CD14-positive monocyte (primary cell): ENCODE data around the gene KIF17. TPM values are rescaled to one million over a fixed set of nuclear protein-coding genes. Genes with fewer than 3 reads are reported as not detected.

Source experiments
- DNase-seq, 3 donors: peaks; one replicate each; pipeline ENCODE4 v3.0.0-alpha.2; 2011 to 2022
- H2AFZ ChIP-seq: 2 replicates; pipeline ENCODE4 v1.6.0; 2012; ENCODE audit warnings: mild to moderate bottlenecking, low read depth, low read length, inconsistent platforms; ENCODE audit not compliant: insufficient read depth, poor library complexity, severe bottlenecking
- H3K27ac ChIP-seq, 2 donors: 1 replicate in 1 of 2; 2 replicates in 1 of 2; pipeline ENCODE4 v1.5.1; 2012 to 2013; ENCODE audit warnings: low read length in 2 of 2, control low read depth in 1 of 2, inconsistent platforms in 1 of 2, low read depth in 1 of 2, mild to moderate bottlenecking in 1 of 2
- H3K27me3 ChIP-seq, 2 donors: one replicate each; pipeline versions ENCODE4 v1.6.0 to v1.6.1; 2011 to 2013; ENCODE audit warnings: low read length in 2 of 2; ENCODE audit not compliant: control insufficient read depth in 2 of 2, insufficient read depth in 2 of 2
- H3K36me3 ChIP-seq, 2 donors: replicated peaks in 1 of 2; 1 replicate in 1 of 2; 2 replicates in 1 of 2; pipeline versions ENCODE4 v1.5.1 to v1.6.1; 2012 to 2013; ENCODE audit warnings: low read length in 2 of 2, control low read depth in 1 of 2, inconsistent platforms in 1 of 2, mild to moderate bottlenecking in 1 of 2; ENCODE audit not compliant: insufficient read depth in 2 of 2, control insufficient read depth in 1 of 2
- H3K4me1 ChIP-seq, 2 donors: 1 replicate in 1 of 2; 2 replicates in 1 of 2; pipeline versions ENCODE4 v1.5.1 to v1.6.1; 2012 to 2013; ENCODE audit warnings: low read length in 2 of 2, control low read depth in 1 of 2, inconsistent platforms in 1 of 2, mild to moderate bottlenecking in 1 of 2, moderate library complexity in 1 of 2; ENCODE audit not compliant: insufficient read depth in 2 of 2, control insufficient read depth in 1 of 2
- H3K4me2 ChIP-seq: replicated peaks from 2 replicates; pipeline ENCODE3; 2012; ENCODE audit warnings: low read length, moderate library complexity, mild to moderate bottlenecking; ENCODE audit not compliant: poor library complexity, severe bottlenecking; ENCODE audit errors: extremely low read depth
- H3K4me3 ChIP-seq, 3 experiments: fragments of 200-600 bp in 1 of 3; sonication (generic) in 1 of 3; replicated peaks in 1 of 3; 1 replicate in 2 of 3; 2 replicates in 1 of 3; pipeline ENCODE4 v1.5.1; 2011 to 2013; ENCODE audit warnings: low read length in 3 of 3, mild to moderate bottlenecking in 3 of 3, control low read depth in 2 of 3, low read depth in 2 of 3, inconsistent platforms in 1 of 3, moderate library complexity in 1 of 3
- H3K79me2 ChIP-seq: 2 replicates; pipeline ENCODE4 v1.6.0; 2012; ENCODE audit warnings: mild to moderate bottlenecking, control low read depth, inconsistent platforms, low read length, moderate library complexity; ENCODE audit not compliant: insufficient read depth
- H3K9ac ChIP-seq: 2 replicates; pipeline ENCODE4 v1.6.0; 2017; ENCODE audit warnings: low read length, mild to moderate bottlenecking; ENCODE audit not compliant: insufficient read depth, poor library complexity, severe bottlenecking
- H3K9me3 ChIP-seq, 2 donors: replicated peaks in 1 of 2; 1 replicate in 1 of 2; 2 replicates in 1 of 2; pipeline versions ENCODE4 v1.5.1 to v1.6.1; 2012 to 2013; ENCODE audit warnings: low read length in 2 of 2, control low read depth in 1 of 2; ENCODE audit not compliant: control insufficient read depth in 1 of 2, insufficient read depth in 1 of 2
- H4K20me1 ChIP-seq: 2 replicates; pipeline ENCODE4 v1.6.0; 2012; ENCODE audit warnings: mild to moderate bottlenecking, low read length, control low read depth, moderate library complexity; ENCODE audit not compliant: insufficient read depth
- H3K27ac Mint-ChIP-seq, 7 donors: one replicate each; pipeline ENCODE4 v1.8.0; 2020; ENCODE audit warnings: mild to moderate bottlenecking in 7 of 7, mixed read lengths in 7 of 7, moderate library complexity in 6 of 7, inconsistent platforms in 2 of 7
- H3K27me3 Mint-ChIP-seq, 3 donors: one replicate each; pipeline ENCODE4 v1.8.0; 2021 to 2022; ENCODE audit warnings: low read depth in 3 of 3, mild to moderate bottlenecking in 3 of 3, mixed read lengths in 3 of 3, moderate library complexity in 3 of 3, inconsistent platforms in 1 of 3
- H3K36me3 Mint-ChIP-seq, 2 donors: one replicate each; pipeline ENCODE4 v1.8.0; 2020; ENCODE audit warnings: mixed read lengths in 2 of 2, inconsistent platforms in 1 of 2, mild to moderate bottlenecking in 1 of 2
- H3K4me1 Mint-ChIP-seq: one replicate; pipeline ENCODE4 v1.8.0; 2020; ENCODE audit warnings: mild to moderate bottlenecking, mixed read lengths
- H3K4me3 Mint-ChIP-seq, 2 donors: one replicate each; pipeline ENCODE4 v1.8.0; 2020; ENCODE audit warnings: mild to moderate bottlenecking in 2 of 2, mixed read lengths in 2 of 2, moderate library complexity in 1 of 2
- H3K9me3 Mint-ChIP-seq, 7 donors: one replicate each; pipeline ENCODE4 v1.8.0; 2020 to 2022; ENCODE audit warnings: mixed read lengths in 7 of 7, mild to moderate bottlenecking in 6 of 7, moderate library complexity in 6 of 7, inconsistent platforms in 2 of 7
- CTCF ChIP-seq: fragments of 200-600 bp; IDR thresholded peaks from one replicate; pipeline ENCODE4 v1.8.0; 2022; ENCODE audit warnings: antibody characterized with exemption, mild to moderate bottlenecking
- WGBS: methylation state at CpG from one replicate; pipeline ENCODE4 v1.1.5; 2013; ENCODE audit warnings: missing lambda C conversion rate; ENCODE audit not compliant: insufficient coverage; 5-methylcytosine and 5-hydroxymethylcytosine counted together
- intact Hi-C, 2 donors: fragments of 100-400 bp; cut with micrococcal nuclease; formaldehyde crosslinking; loops; one replicate each; pipeline versions ENCODE4 v1.15.0 to v1.15.1; 2023
- polyA plus RNA-seq, 3 donors: library from polyadenylated mRNA; depleted of rRNA in 1 of 3; unstranded in 2 of 3; stranded (reverse) in 1 of 3; fragments of 300-500 nt in 2 of 3; fragments of >200 nt in 1 of 3; fragmentation: Illumina TruSeq in 2 of 3; gene quantifications; 1 replicate in 2 of 3; 2 replicates in 1 of 3; pipeline ENCODE4 v1.2.3, GENCODE V29; 2012 to 2021

Gene KIF17
- polyA plus RNA-seq, 3 donors, result 0.16 TPM; not detected in 2

- Mint-ChIP-seq H3K4me1 (no peaks in the 10 kb centered on the region), H3K36me3 (peaks cover 78 to 99% of the 10 kb centered on the region in 2 donors), H3K27ac (no peak overlapping the region), H3K4me3 (no peak overlapping the region), H3K27me3 (no peaks in the 10 kb centered on the region), H3K9me3 (no peaks in the 10 kb centered on the region)
- no peak overlapping the region for H3K27ac ChIP-seq
- H2AFZ ChIP-seq, result no peak overlapping the region
- H3K36me3 ChIP-seq, result peaks cover 92 to 100% of the 10 kb centered on the region in 2 donors
- intact Hi-C loops, result no loop called here
- no peaks in the 10 kb centered on the region for H4K20me1 ChIP-seq
- no peaks in the 10 kb centered on the region for H3K9me3 ChIP-seq
- WGBS, result no CpG with 5 or more reads among the region's 3 CpGs
- no peaks in the 10 kb centered on the region for H3K4me1 ChIP-seq
- H3K27me3 ChIP-seq, result no peaks in the 10 kb centered on the region
- H3K4me2 ChIP-seq, result no peak overlapping the region
- DNase-seq, result no peak
- no peaks in the 10 kb centered on the region for H3K79me2 ChIP-seq
- no peak overlapping the region for H3K9ac ChIP-seq
- no peak for TF ChIP-seq CTCF
- H3K4me3 ChIP-seq, result no peak overlapping the region
These were observed 45.6 kb upstream of the KIF17 start for GRCh38 chr1:20763417-20763816.

GRCh38 chr1:20760322-20760721, 42.5 kb upstream of the KIF17 start:
- no peaks in the 10 kb centered on the region for H3K9me3 Mint-ChIP-seq
- no peak overlapping the region for H3K4me2 ChIP-seq
- no peak overlapping the region for H3K27ac ChIP-seq
- no peaks in the 10 kb centered on the region for H3K4me1 Mint-ChIP-seq
- H3K4me3 Mint-ChIP-seq, result no peak overlapping the region
- peaks cover 93 to 98% of the 10 kb centered on the region in 2 donors for H3K36me3 ChIP-seq
- peaks cover 74 to 98% of the 10 kb centered on the region in 2 donors for H3K36me3 Mint-ChIP-seq
- WGBS, result 100% methylated on average over 5 of the region's 6 CpGs
- H3K9me3 ChIP-seq, result no peaks in the 10 kb centered on the region
- H3K4me1 ChIP-seq, result no peaks in the 10 kb centered on the region
- no peak for DNase-seq
- no peaks in the 10 kb centered on the region for H3K27me3 ChIP-seq
- no peak overlapping the region for H2AFZ ChIP-seq
- H3K27ac Mint-ChIP-seq, result peak overlapping the region in 3 of 7 donors; percentile 10 to 57 (median 18)
- no peaks in the 10 kb centered on the region for H3K27me3 Mint-ChIP-seq
- no peak overlapping the region for H3K9ac ChIP-seq
- TF ChIP-seq CTCF, result no peak
- no peaks in the 10 kb centered on the region for H4K20me1 ChIP-seq
- H3K4me3 ChIP-seq, result no peak overlapping the region
- intact Hi-C loops, result no loop called here
- H3K79me2 ChIP-seq, result no peaks in the 10 kb centered on the region
